Ovary (tissue), 3 donors: Measurements from ENCODE around the gene SLC35D2.

ENCODE experiments used
- CTCF ChIP-seq, 3 donors: fragments of 450-650 bp in 2 of 3; fragments of 200-600 bp in 1 of 3; IDR thresholded peaks; one replicate each; pipeline versions ENCODE4 v1.5.1 to v1.8.0; 2016 to 2022; ENCODE audit warnings: antibody characterized with exemption in 3 of 3, mild to moderate bottlenecking in 1 of 3
- EP300 ChIP-seq: sonication (generic); formaldehyde crosslinking; IDR thresholded peaks from one replicate; pipeline ENCODE4 v1.6.1; 2017; ENCODE audit warnings: antibody characterized with exemption
- POLR2A ChIP-seq: fragments of 450-650 bp; IDR thresholded peaks from one replicate; pipeline ENCODE4 v1.6.1; 2017; ENCODE audit warnings: antibody characterized with exemption, mild to moderate bottlenecking, moderate library complexity
- donor health status: DM: no; HTN: no; CAD: no.

GRCh38 chr9:96400132-96400910 is 16.8 kb upstream of the SLC35D2 start:
- TF ChIP-seq POLR2A, result no peak
- TF ChIP-seq CTCF (IDR thresholded peaks at IDR 0.05), result no peak
- TF ChIP-seq EP300, result no peak
